BE2C (cell line): ENCODE results near the gene FBXO3.
"Not testable (repeated sequence)": the region's sequence is repeated elsewhere in the genome, so short reads cannot be mapped to it uniquely, and the experiment has no call there.

Experiments used
- DNase-seq: peaks from one replicate; pipeline ENCODE4 v3.0.0-alpha.2; 2020
- H3K27me3 ChIP-seq: fragments of 250-450 bp; sonication (Bioruptor Pico); 2 replicates; pipeline ENCODE4 v1.5.1; 2020; ENCODE audit warnings: mild to moderate bottlenecking
- H3K36me3 ChIP-seq: fragments of 250-450 bp; sonication (Bioruptor Pico); 2 replicates; pipeline ENCODE4 v1.5.1; 2020; ENCODE audit warnings: mild to moderate bottlenecking
- H3K4me1 ChIP-seq: fragments of 250-450 bp; sonication (Bioruptor Pico); 2 replicates; pipeline ENCODE4 v1.5.1; 2020
- H3K4me3 ChIP-seq: 2 replicates; pipeline ENCODE4 v1.5.1; 2011; ENCODE audit warnings: low read depth, low read length
- H3K9me3 ChIP-seq: fragments of 250-450 bp; sonication (Bioruptor Pico); 2 replicates; pipeline ENCODE4 v1.5.1; 2020
- TF ChIP-seq, protein P1 (sequence below): IDR thresholded peaks from 2 replicates; pipeline ENCODE4 v1.5.1; 2012; ENCODE audit warnings: mild to moderate bottlenecking, low read depth, low read length

FBXO3 gene

GRCh38 chr11:33709466-33709865 is 64.9 kb downstream of the FBXO3 start:
- no peaks in the 10 kb centered on the region for H3K4me1 ChIP-seq
- H3K4me3 ChIP-seq = no peak overlapping the region
- DNase-seq = no peak
- H3K9me3 ChIP-seq = no peaks in the 10 kb centered on the region
- TF ChIP-seq, protein P1, sequence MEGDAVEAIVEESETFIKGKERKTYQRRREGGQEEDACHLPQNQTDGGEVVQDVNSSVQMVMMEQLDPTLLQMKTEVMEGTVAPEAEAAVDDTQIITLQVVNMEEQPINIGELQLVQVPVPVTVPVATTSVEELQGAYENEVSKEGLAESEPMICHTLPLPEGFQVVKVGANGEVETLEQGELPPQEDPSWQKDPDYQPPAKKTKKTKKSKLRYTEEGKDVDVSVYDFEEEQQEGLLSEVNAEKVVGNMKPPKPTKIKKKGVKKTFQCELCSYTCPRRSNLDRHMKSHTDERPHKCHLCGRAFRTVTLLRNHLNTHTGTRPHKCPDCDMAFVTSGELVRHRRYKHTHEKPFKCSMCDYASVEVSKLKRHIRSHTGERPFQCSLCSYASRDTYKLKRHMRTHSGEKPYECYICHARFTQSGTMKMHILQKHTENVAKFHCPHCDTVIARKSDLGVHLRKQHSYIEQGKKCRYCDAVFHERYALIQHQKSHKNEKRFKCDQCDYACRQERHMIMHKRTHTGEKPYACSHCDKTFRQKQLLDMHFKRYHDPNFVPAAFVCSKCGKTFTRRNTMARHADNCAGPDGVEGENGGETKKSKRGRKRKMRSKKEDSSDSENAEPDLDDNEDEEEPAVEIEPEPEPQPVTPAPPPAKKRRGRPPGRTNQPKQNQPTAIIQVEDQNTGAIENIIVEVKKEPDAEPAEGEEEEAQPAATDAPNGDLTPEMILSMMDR = no peak
- H3K27me3 ChIP-seq = no peaks in the 10 kb centered on the region
- no peaks in the 10 kb centered on the region for H3K36me3 ChIP-seq

DNA sequence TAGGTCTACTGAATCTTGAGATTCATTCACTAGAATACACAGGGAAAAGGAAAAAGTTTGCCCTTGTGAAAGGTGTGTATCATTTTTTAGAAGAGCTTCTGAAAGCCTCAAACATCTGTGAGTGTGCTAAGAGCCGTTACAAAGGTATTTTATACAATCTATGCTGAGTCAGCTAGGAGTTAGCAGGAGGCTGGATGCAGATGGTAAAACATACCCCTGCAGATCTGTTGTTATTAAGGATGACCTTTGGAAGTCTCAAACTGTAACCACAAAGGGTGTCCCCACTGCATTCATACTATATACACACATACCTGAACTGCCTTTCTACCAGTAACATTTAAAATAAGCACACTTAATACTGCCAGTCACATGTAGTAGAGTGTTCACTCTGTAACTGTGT is 65.3 kb downstream of the FBXO3 start:
- Histone ChIP-seq H3K4me3 (no peak overlapping the region), H3K9me3 (no peaks in the 10 kb centered on the region), H3K36me3 (no peaks in the 10 kb centered on the region), H3K4me1 (no peaks in the 10 kb centered on the region), H3K27me3 (no peaks in the 10 kb centered on the region)
- TF ChIP-seq, protein P1 = no peak
- DNase-seq = no peak

GRCh38 chr11:33707831-33708230 is 66.5 kb downstream of the FBXO3 start:
- not testable (repeated sequence) for H3K9me3 ChIP-seq, H3K36me3 ChIP-seq, H3K4me3 ChIP-seq, H3K27me3 ChIP-seq, H3K4me1 ChIP-seq, DNase-seq

DNA sequence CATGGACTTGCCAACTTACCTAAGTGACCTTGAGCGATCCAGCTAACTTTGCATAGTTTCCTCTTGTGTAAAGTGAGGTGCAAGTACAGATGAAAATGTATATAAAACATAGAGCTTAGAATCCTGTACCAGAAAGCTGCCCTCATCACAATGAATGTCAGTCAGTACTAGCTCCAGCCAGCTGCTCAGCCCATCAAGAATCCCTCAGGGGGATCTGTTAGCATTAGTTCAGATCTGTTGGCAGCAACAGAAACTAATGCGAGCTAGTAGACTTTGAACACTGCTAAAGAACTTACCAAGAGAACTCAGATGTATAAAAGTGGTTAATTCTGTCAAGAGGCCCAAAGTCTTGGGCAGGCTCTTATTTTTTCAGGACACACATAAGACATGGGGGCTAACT is 67.4 kb downstream of the FBXO3 start:
- H3K4me1 ChIP-seq = no peaks in the 10 kb centered on the region
- no peaks in the 10 kb centered on the region for H3K36me3 ChIP-seq
- H3K4me3 ChIP-seq = no peak overlapping the region
- TF ChIP-seq, protein P1 = no peak
- H3K27me3 ChIP-seq = no peaks in the 10 kb centered on the region
- no peak for DNase-seq
- no peaks in the 10 kb centered on the region for H3K9me3 ChIP-seq

DNA sequence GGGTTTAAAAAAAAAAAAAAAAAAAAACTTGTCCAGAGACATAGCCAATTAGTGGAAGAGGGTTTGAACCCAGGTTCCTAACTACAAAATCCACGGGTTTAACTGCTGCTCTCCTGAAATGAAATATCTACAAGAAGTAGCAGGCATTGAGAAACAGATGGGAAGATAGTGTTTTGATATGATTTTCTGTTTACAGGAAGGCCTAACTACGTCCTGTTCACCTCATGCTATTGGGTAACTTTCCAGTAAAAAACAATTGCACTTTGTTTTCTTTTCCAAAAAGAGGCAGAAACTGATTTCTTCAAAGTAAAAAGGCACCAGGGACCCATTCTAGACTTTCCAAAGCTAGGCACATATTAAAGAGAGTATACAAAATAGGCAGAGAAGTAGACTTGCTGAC is 67.8 kb downstream of the FBXO3 start:
- DNase-seq = no peak
- H3K4me1 ChIP-seq = no peaks in the 10 kb centered on the region
- no peaks in the 10 kb centered on the region for H3K27me3 ChIP-seq
- no peaks in the 10 kb centered on the region for H3K9me3 ChIP-seq
- TF ChIP-seq, protein P1 = no peak
- H3K36me3 ChIP-seq = no peaks in the 10 kb centered on the region
- no peak overlapping the region for H3K4me3 ChIP-seq

DNA sequence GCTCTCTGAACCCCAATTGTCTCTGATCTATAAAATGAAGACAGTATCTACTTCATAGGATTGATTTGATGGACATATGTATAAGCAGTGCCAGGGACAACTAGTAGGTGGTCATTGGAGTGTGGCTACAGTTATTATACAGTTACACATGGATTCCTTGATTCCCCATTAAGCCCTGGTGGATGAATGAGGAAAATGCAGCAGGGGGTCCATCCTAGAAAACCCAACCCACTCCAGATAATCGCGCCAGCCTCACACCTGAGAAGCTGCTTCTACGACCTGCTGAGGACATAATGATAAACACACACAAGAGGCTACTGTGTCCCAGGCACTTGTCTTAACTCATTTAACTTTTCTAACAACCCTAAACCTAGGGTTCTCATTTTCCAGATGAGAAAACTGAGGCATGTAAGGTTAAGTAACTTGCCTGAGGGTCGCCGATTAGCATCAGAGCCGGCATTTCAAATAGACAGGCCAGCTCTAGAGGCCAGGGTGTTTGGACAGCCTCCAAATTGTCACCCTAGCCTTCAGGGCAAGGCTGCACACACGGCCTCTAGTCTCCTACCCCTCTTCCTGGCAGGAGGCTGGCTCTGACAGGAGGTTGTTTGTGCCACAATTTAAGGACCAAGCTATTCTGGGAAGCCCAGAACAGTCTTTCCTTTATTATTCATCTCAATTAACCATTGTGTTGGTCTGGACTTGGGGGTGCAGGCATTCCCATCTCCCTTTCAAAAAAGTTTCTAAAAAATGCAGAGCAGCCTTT is 69.9 kb downstream of the FBXO3 start:
- Histone ChIP-seq H3K36me3 (no peaks in the 10 kb centered on the region), H3K4me3 (no peak overlapping the region), H3K9me3 (no peaks in the 10 kb centered on the region), H3K4me1 (no peaks in the 10 kb centered on the region), H3K27me3 (no peaks in the 10 kb centered on the region)
- no peak for DNase-seq
- TF ChIP-seq, protein P1 = no peak
